Left ventricle myocardium inferior (tissue), 1 donor: ENCODE data around the gene GPR183. TPM values are rescaled to one million over a fixed set of nuclear protein-coding genes. Genes with fewer than 3 reads are reported as not detected.

Experiments
- DNase-seq: peaks from one replicate; pipeline ENCODE4 v3.0.0-alpha.2; 2020
- H3K27ac ChIP-seq: fragments of 200-600 bp; replicated peaks from 2 replicates; pipeline ENCODE4 v1.8.0; 2021
- H3K27me3 ChIP-seq: fragments of 200-600 bp; 2 replicates; pipeline ENCODE4 v1.8.0; 2021; ENCODE audit warnings: low read depth
- H3K36me3 ChIP-seq: fragments of 200-600 bp; 2 replicates; pipeline ENCODE4 v1.8.0; 2021
- H3K4me1 ChIP-seq: fragments of 200-600 bp; 2 replicates; pipeline ENCODE4 v1.8.0; 2021
- H3K4me3 ChIP-seq: fragments of 200-600 bp; 2 replicates; pipeline ENCODE4 v1.8.0; 2021; ENCODE audit warnings: mild to moderate bottlenecking, moderate library complexity
- H3K9me3 ChIP-seq: fragments of 200-600 bp; replicated peaks from 2 replicates; pipeline ENCODE4 v1.8.0; 2021
- CTCF ChIP-seq: fragments of 200-600 bp; IDR thresholded peaks from 2 replicates; pipeline ENCODE4 v1.8.0; 2021; ENCODE audit warnings: antibody characterized with exemption, mild to moderate bottlenecking, borderline replicate concordance
- intact Hi-C: fragments of 100-400 bp; cut with micrococcal nuclease; formaldehyde crosslinking; loops from one replicate; pipeline ENCODE4 v1.11.0; 2022
- total RNA-seq: library from RNA; stranded (reverse); fragmentation: NEBNext Ultra II Directional; extraction: Animal tissue kit (Norgen Biotek cat#: 25700); gene quantifications from one replicate; pipeline ENCODE4 v1.2.1, GENCODE V29; 2021
- donor health status: DM: no; HTN: yes; CAD: no; lungs with severe emphysema.

Gene GPR183
- total RNA-seq, 1 donor from 2014 or later, result 1.7 TPM

GRCh38 chr13:99342723-99343315 lies 35.6 kb upstream of the GPR183 start:
- no peak overlapping the region for H3K27ac ChIP-seq
- no peak for TF ChIP-seq CTCF
- DNase-seq, result no peak
- H3K4me3 ChIP-seq, result no peak overlapping the region
- peaks cover 70% of the 10 kb centered on the region for H3K36me3 ChIP-seq
- H3K9me3 ChIP-seq, result no peaks in the 10 kb centered on the region
- H3K27me3 ChIP-seq, result no peaks in the 10 kb centered on the region
- H3K4me1 ChIP-seq, result peaks cover 11% of the 10 kb centered on the region
- intact Hi-C loops, result no loop called here

GRCh38 chr13:99341969-99342722 lies 34.9 kb upstream of the GPR183 start:
- TF ChIP-seq CTCF, result no peak
- intact Hi-C loops, result no loop called here
- H3K27ac ChIP-seq, result no peak overlapping the region
- no peaks in the 10 kb centered on the region for H3K27me3 ChIP-seq
- peaks cover 11% of the 10 kb centered on the region for H3K4me1 ChIP-seq
- no peaks in the 10 kb centered on the region for H3K9me3 ChIP-seq
- DNase-seq, result no peak
- peaks cover 63% of the 10 kb centered on the region for H3K36me3 ChIP-seq
- H3K4me3 ChIP-seq, result no peak overlapping the region

- H3K4me3 ChIP-seq, result no peak overlapping the region
- H3K27ac ChIP-seq, result no peak overlapping the region
- intact Hi-C loops, result no loop called here
- peaks cover 15% of the 10 kb centered on the region for H3K4me1 ChIP-seq
- no peaks in the 10 kb centered on the region for H3K9me3 ChIP-seq
- TF ChIP-seq CTCF, result no peak
- H3K27me3 ChIP-seq, result no peaks in the 10 kb centered on the region
- DNase-seq, result no peak
- H3K36me3 ChIP-seq, result peaks cover 52% of the 10 kb centered on the region
These were observed 33.4 kb upstream of the GPR183 start for GRCh38 chr13:99340638-99341037.

- TF ChIP-seq CTCF, result no peak
- Histone ChIP-seq H3K4me3 (no peak overlapping the region), H3K27ac (no peak overlapping the region), H3K27me3 (no peaks in the 10 kb centered on the region), H3K9me3 (no peaks in the 10 kb centered on the region), H3K4me1 (peaks cover 15% of the 10 kb centered on the region), H3K36me3 (peaks cover 46% of the 10 kb centered on the region)
- DNase-seq, result no peak
- intact Hi-C loops, result no loop called here
These were observed 32.7 kb upstream of the GPR183 start for GRCh38 chr13:99339736-99340397.

- H3K4me3 ChIP-seq, result no peak overlapping the region
- DNase-seq, result no peak
- no peaks in the 10 kb centered on the region for H3K9me3 ChIP-seq
- H3K4me1 ChIP-seq, result peaks cover 15% of the 10 kb centered on the region
- H3K36me3 ChIP-seq, result peaks cover 42% of the 10 kb centered on the region
- intact Hi-C loops, result no loop called here
- no peak overlapping the region for H3K27ac ChIP-seq
- no peaks in the 10 kb centered on the region for H3K27me3 ChIP-seq
- no peak for TF ChIP-seq CTCF
These were observed 32.1 kb upstream of the GPR183 start for GRCh38 chr13:99339230-99339721.
